Measurements from ENCODE around the gene PPIA.

DNA sequence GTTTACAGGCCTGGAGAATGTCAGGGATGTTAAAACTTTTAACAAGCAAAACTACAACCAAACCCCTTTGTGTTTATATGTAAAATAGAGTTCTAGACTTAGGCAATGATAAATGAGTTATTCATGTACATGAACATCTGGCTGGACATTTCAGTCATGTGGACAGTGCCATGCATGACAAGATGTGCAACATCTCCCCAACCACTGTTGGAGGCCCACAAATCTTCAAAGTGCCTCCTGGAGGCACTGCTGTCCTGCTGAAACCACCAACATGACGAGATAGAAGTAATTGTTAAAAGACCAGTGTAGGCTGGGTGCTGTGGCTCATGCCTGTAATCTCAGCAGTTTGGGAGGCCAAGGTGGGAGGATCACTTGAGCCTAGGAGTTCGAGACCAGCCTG is 18.4 kb downstream of the PPIA start:
- TF ChIP-seq, protein P1, sequence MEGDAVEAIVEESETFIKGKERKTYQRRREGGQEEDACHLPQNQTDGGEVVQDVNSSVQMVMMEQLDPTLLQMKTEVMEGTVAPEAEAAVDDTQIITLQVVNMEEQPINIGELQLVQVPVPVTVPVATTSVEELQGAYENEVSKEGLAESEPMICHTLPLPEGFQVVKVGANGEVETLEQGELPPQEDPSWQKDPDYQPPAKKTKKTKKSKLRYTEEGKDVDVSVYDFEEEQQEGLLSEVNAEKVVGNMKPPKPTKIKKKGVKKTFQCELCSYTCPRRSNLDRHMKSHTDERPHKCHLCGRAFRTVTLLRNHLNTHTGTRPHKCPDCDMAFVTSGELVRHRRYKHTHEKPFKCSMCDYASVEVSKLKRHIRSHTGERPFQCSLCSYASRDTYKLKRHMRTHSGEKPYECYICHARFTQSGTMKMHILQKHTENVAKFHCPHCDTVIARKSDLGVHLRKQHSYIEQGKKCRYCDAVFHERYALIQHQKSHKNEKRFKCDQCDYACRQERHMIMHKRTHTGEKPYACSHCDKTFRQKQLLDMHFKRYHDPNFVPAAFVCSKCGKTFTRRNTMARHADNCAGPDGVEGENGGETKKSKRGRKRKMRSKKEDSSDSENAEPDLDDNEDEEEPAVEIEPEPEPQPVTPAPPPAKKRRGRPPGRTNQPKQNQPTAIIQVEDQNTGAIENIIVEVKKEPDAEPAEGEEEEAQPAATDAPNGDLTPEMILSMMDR (IDR thresholded peaks at IDR 0.05), result no peak
- TF ChIP-seq, protein P2, sequence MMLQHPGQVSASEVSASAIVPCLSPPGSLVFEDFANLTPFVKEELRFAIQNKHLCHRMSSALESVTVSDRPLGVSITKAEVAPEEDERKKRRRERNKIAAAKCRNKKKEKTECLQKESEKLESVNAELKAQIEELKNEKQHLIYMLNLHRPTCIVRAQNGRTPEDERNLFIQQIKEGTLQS (CRISPR knock-in tag; conservative IDR thresholded peaks at IDR 0.05), result no peak
- TF ChIP-seq, protein P3, sequence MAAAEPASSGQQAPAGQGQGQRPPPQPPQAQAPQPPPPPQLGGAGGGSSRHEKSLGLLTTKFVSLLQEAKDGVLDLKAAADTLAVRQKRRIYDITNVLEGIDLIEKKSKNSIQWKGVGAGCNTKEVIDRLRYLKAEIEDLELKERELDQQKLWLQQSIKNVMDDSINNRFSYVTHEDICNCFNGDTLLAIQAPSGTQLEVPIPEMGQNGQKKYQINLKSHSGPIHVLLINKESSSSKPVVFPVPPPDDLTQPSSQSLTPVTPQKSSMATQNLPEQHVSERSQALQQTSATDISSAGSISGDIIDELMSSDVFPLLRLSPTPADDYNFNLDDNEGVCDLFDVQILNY (CRISPR knock-in tag; IDR thresholded peaks at IDR 0.05), result no peak
- no peak for TF ChIP-seq JUN (CRISPR knock-in tag; IDR thresholded peaks at IDR 0.05)
- TF ChIP-seq NFE2L1 (CRISPR knock-in tag; IDR thresholded peaks at IDR 0.05), result no peak
- TF ChIP-seq, protein P4, sequence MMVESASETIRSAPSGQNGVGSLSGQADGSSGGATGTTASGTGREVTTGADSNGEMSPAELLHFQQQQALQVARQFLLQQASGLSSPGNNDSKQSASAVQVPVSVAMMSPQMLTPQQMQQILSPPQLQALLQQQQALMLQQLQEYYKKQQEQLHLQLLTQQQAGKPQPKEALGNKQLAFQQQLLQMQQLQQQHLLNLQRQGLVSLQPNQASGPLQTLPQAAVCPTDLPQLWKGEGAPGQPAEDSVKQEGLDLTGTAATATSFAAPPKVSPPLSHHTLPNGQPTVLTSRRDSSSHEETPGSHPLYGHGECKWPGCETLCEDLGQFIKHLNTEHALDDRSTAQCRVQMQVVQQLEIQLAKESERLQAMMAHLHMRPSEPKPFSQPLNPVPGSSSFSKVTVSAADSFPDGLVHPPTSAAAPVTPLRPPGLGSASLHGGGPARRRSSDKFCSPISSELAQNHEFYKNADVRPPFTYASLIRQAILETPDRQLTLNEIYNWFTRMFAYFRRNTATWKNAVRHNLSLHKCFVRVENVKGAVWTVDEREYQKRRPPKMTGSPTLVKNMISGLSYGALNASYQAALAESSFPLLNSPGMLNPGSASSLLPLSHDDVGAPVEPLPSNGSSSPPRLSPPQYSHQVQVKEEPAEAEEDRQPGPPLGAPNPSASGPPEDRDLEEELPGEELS (CRISPR knock-in tag; IDR thresholded peaks at IDR 0.05), result no peak
- no peak for TF ChIP-seq ZNF121 (CRISPR knock-in tag; IDR thresholded peaks at IDR 0.05)
- TF ChIP-seq, protein P5, sequence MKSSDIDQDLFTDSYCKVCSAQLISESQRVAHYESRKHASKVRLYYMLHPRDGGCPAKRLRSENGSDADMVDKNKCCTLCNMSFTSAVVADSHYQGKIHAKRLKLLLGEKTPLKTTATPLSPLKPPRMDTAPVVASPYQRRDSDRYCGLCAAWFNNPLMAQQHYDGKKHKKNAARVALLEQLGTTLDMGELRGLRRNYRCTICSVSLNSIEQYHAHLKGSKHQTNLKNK (CRISPR knock-in tag; IDR thresholded peaks at IDR 0.05), result no peak
- TF ChIP-seq, protein P6, sequence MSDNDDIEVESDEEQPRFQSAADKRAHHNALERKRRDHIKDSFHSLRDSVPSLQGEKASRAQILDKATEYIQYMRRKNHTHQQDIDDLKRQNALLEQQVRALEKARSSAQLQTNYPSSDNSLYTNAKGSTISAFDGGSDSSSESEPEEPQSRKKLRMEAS (CRISPR knock-in tag; IDR thresholded peaks at IDR 0.05), result no peak
- no peak for TF ChIP-seq NR2C2 (CRISPR knock-in tag; IDR thresholded peaks at IDR 0.05)
- TF ChIP-seq, protein P7, sequence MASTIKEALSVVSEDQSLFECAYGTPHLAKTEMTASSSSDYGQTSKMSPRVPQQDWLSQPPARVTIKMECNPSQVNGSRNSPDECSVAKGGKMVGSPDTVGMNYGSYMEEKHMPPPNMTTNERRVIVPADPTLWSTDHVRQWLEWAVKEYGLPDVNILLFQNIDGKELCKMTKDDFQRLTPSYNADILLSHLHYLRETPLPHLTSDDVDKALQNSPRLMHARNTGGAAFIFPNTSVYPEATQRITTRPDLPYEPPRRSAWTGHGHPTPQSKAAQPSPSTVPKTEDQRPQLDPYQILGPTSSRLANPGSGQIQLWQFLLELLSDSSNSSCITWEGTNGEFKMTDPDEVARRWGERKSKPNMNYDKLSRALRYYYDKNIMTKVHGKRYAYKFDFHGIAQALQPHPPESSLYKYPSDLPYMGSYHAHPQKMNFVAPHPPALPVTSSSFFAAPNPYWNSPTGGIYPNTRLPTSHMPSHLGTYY (CRISPR knock-in tag; IDR thresholded peaks at IDR 0.05), result no peak

Data from WTC11 (cell line).